ENCODE results near the gene FAM20C.

Gene FAM20C

DNA sequence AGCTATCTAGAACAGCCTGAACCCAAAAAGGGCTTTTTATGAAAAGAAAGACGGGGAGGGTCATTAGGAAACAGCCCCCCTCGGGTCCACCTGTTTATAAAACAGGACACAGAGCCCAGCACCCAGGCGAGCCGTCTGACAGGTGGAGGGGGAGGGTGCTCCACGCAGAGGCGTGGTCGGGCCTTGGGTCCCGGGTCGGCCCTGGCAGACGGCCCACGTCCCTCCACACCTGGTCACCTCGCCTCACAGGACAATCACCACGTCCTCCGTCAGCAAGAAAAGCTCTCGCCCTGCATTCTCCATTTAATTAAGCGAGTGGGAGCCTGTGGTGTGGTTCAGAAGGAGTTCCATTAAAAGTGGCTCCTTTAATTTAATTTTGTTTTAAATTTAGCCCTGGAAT, 55.3 kb downstream of the FAM20C start:
- no peak for DNase-seq

DNA sequence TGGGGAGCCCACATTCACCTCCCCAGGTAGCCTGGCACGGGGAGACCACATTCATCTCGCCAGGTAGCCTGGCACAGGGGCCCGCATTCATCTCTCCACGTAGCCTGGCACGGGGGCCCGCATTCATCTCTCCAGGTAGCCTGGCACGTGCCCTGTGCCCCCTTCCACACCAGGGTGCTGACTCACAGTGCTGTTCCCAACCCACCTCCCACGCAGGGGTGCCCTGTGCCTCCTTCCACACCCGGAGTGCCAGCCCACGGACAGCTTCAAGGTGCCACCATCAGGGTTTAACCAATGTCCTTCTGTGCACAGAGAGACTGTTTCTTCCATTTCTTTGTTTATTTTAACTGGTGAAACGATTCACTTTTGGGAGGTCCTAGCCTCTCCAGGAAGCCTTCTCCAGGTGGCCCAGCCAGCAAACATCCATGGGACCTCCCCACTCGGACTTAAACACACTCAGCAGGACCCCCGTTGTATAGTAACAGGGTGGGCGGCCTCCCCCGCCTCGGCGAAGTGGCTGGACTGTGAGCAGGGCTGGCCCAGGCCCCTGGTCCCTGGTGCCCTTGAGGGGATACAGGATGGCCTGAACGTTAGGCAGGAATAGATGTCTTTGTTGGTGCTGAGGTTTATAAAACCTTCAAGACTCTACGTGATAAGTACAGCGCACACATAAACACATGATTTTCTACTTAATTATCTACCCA, 56.5 kb downstream of the FAM20C start:
- DNase-seq: no peak

DNA sequence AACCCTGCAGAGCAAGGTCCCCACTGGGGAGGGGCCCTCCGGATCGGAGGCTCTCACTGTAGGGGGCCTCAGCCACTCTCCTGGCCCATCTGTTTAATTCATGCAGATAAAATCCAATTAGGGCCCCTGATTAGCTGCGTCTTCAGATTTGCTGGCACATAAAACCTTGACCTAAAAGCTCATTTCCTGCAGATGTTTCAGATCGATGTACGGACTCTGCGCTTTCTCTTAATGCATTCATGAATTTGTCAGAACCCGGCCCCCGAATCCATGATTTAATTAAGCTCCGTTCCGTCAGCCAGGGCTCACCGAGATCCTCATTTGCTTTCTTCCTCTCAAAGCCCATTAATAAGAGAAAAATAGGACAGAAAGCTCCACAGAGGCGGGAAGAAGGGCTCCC, 57.6 kb downstream of the FAM20C start:
- DNase-seq: no peak

DNA sequence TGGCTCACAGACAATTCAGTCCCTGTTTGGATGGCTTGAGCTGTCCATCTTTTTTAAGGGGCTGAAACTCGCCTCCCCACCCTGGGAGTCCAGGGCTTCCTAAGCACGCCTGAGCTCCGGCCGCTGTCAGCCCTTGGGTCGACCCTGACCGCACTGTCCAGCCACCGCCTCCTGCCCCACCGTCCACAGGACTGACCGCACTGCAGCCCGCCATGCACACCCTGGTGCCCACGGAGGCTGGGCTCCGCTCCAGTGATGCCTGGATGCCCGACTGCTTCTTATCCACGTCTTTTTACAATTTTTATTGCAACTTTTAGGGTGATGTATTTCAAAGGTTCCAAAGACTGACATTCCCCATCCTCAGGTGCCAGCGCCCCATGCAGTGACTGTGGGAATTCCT, 58.2 kb downstream of the FAM20C start:
- DNase-seq: no peak

DNA sequence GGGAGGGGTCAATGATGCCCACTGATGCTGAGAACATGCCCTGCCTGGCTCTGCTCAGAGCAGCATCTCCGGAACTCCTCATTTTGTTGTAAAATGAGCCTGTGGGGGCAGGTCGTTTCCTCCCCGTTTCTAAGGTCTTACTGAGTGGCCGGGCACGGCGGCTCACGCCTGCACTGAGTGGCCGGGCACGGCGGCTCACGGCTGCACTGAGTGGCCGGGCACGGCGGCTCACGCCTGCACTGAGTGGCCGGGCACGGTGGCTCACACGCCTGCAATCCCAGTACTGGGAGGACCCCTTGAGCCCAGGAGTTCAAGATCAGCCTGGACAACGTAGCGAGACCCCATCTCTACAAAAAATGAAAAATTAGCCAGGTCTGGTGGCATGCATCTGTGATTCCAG, 58.6 kb downstream of the FAM20C start:
- no peak for DNase-seq

DNA sequence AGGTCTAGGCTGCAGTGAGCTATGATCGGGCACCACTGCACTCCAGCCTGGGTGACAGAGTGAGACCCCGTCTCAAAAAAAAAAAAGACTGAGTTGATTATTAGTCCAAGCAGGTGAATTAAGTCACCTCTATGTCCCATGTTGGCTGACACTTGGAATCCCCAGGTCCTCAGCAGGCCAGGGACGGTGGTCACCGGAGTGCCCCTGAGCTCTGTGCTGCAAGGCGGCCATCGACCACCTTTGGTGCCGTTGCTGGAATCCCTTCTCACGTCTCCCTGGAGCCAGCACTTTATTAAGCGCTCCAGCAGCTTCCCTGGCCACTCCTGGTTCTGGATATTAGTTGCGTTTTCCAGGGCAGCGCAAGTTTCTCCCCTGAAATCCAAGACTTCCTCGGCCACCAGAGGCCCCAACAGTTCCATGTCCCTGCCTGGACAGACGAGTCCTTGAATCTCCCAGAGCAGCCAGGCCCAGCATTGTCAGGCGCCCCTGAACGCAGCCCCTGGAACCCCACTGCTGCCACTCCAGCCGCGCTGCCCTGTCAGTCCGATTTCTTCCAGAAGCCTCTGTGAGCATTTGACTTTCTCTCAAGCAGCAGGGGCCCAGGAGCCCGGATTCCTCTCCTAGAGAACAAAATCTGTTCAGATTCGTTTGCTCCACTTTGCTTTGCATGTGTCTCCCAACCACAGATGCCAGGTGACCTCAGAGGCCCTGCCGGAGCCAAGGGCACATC, 59.2 kb downstream of the FAM20C start:
- DNase-seq: no peak

DNA sequence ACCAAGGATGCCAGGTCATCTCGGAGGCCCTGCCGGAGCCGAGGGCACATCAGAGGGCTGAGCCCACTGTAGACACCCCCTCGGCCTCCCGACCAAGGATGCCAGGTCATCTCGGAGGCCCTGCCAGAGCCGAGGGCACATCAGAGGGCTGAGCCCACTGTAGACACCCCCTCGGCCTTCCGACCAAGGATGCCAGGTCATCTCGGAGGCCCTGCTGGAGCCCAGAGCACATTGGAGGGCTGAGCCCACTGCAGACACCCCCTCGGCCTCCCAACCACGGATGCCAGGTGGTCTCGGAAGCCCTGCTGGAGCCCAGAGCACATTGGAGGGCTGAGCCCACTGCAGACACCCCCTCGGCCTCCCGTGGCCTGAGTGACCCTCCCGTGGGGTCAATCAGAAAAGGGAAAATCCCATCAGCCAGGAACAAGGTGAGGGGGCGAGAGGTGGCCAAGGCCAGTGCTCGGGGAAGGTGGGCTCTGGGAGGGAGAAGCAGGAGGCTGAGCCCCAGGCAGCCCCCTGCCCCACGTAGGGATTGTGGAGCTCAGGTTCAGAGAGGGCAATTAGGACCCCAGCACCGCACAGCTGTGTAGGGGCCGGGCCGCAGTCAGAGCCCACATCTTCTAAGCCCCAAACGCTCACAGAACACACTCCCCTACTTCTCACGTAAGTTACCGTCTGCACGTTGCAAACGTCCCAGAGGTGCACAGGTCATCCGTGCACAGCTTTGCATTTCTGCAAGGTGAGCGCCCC, 60.0 kb downstream of the FAM20C start:
- DNase-seq: no peak

DNA sequence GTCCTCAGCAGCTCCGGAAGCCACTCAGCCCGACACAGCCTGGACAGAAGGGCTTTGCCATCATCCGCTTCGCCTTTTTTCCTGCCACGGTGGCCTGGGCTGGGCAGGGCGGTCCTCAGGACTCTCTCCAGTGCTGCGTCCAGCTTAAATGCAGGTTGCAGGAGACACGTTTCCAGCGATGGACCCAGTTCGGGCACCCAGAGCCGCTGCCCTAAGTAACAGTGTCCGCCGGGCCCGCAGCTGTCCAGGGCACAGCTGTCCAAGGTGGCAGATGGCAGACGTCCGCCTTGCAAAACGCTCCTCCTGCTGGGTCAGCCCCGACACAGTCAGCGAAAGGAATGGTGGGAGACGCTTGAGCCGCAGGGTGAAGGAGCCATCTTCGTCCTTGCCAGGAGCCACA, 60.6 kb downstream of the FAM20C start:
- no peak for DNase-seq

DNA sequence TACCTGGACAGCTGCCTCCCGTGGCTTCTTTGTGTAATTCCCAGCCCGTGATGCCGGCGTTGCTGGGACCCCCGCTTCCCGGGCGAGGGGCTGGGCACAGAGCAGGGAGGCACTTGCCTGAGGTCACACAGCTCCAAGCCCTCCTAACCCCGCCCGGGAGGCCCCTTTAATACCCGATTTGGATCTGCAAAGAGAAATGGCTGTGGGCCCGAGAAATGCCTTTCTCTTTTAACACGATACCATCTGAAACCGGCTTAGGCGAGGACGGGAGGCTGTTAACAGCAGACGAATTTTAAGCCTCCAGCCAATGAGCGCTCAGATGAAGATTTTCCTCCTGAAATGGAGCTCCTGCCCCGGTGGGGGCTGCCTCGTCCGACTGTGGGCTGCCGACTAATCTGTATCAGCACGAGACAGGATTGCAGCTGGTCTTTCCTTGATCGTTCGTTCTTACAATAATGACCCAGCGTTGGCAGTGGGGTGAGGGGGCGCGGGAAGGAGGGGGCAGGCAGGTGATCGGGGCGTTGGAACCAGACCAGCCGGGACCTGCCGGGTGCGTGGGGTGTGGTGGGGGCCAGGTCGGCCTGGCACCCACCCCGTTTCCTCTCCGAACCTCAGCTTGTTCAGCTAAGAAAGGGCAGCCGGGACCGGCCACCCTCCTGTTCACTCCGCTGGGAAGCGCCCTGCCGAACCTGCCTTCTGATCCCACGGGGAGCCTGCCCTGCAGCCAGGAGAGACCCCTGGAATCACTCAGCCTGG, 61.4 kb downstream of the FAM20C start:
- no peak for DNase-seq

DNA sequence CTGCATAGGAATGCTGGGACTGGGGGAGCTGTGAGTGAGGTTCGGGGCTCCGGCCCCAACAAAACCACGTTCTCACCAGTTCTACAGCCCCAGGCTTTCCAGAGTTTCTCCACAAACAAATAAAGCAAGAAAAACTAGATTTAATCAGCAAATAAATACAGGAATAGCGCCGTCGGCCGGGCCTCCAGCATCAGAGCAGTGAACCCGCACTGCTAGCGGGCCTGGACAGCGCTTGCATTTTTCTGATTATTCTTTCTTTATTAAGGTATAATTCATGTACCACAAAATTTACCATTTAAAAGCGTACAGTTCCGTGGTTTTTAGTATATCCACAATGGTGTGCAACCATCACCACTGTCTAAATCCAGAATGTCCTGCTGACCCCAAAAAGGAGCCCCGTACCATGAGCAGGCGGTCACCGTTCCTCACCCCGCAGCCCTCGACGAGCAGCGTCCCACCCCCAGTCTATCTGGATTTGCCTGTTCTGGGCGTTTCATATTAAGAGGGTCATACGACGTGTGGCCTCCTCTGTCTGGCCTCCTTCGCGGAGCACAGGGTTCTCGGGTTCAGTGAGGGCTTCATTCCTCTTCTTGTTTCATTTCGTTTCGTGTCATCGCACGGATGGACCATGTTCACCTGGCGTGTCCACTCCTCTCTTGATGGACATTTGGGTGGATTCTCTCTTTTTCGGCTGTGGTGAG, 62.1 kb downstream of the FAM20C start:
- DNase-seq: no peak

DNA sequence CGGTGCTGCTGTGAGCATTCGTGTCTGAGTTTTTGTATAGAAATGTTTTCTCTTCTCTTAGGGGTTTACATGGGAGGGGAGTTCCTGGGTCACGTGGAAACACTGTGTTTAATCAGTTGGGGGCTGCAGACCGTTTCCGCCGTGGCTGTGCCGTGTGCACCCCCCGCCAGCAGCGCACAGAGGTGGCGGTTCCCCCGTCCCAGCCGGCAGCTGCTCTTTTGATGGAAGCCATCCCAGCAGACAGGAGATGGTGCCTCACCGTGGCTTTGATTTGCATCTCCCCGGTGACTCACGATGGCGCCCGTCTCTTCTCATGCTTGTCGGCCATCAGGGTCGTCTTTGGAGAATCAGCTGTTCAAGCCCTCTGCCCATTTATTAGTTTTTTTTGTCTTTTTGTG, 62.7 kb downstream of the FAM20C start:
- DNase-seq: no peak

DNA sequence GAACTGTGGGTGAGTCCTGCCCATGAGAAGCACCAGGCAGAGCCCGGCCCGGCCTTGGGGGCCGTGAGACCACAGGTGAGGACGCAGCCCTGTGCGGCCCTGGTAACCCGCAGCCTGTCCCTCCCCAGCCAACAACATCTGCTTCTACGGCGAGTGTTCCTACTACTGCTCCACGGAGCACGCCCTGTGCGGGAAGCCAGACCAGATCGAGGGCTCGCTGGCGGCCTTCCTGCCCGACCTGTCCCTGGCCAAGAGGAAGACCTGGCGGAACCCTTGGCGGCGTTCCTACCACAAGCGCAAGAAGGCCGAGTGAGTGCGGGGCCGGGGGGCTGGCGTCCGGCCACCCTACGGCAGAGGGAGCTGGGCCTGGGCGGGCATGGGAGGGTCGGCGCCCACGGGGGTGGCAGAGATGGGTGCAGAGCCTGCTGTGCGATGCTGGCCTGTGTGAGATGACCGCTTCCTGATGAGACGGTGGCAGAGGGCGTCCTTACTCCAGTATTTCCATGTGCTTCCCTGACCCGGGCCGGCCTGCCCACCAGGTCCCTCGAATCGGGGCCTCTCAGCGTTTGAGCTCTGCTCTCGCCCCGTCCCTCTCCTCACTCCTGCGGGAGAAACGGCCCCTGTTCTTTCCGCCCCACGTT, 63.5 kb downstream of the FAM20C start:
- no peak for DNase-seq

DNA sequence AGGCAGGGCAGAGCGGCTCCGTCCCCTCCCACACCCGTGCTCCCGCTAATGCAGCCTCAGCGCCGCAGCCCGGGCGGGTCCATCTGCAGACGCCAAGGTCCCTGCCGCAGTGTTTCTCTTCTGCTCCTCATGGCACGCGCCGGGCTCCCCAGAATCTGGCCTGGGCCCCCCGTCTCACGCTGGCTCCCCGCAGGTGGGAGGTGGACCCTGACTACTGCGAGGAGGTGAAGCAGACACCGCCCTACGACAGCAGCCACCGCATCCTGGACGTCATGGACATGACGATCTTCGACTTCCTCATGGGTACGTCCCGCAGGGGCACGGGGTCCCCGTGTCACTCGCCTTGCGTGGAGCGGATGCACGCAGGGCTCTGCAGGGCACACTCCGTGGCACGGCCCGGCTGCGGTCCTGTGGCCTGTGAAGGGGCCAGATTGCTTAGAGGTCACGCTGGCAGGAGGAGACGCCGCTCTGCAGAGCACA, 64.1 kb downstream of the FAM20C start:
- DNase-seq: no peak

DNA sequence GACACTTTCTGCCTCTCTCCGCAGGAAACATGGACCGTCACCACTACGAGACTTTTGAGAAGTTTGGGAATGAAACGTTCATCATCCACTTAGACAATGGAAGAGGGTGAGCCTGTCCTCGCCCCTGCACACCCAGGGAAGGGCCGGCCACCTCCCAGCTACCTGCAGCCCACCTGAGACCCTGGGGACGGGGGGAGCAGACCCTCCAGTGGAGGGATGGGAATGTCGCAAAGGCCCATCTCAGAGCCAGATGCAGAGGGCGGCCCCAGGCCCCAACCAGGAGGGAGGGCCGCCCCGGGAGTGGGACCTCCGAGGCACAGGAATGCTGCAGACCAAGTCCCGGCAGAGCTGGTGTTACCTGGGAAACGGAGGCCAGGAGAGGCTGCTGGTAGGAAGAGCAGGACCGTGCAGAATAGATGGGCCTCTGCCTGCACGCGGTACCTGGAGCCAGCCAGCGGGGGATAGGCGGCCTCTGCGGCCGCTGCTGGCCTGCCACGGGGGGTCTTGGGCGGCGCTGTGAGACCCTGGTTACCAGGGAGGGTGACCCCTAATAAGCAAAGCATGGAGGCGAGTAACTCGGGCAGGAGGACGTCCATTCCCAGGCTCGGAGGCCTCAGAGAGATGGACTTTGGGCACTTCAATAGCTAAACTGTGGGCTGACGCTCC, 64.7 kb downstream of the FAM20C start:
- no peak for DNase-seq

DNA sequence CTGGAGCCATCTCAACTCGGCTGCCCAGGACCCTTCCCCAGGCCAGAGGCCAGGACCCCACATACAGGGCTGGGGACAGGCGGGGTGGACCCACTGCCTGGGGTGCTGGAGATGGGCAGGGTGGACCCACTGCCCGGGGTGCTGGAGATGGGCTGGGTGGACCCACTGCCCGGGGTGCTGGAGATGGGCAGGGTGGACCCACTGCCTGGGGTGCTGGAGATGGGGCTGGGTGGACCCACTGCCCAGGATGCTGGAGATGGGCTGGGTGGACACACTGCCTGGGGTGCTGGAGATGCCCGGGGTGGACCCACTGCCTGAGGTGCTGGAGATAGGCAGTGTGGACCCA, 65.2 kb downstream of the FAM20C start:
- no peak for DNase-seq

DNA sequence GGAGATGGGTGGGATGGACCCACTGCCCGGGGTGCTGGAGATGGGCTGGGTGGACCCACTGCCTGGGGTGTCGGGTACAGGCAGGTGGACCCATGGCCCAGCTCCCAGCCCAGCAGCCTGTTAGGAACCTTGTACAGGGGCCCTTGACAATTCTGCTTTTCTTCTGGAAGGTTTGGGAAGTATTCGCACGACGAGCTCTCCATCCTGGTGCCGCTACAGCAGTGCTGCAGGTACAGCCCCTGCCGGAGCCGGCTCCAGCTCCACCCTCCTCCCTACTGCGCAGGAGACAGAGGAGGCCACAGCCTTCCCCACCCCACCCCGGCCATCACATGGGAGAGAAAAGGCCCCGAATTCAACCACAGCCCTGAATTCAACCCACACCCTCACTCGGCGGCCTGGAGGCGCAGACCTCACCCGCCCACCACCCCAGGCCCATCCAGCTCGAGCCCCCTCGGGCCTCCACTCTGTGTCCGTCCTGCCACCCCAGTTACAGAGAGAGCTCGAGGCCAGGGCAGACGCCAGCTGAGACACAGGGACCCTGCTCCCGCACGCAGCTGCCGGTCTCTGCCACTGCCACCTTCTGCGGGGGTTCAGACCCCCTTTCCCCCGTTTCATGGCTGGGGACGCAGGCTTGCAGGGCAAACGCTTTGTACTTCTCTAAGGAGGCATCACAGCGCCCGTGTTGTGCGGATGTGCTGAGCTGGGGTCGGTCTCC, 66.3 kb downstream of the FAM20C start:
- DNase-seq: no peak

DNA sequence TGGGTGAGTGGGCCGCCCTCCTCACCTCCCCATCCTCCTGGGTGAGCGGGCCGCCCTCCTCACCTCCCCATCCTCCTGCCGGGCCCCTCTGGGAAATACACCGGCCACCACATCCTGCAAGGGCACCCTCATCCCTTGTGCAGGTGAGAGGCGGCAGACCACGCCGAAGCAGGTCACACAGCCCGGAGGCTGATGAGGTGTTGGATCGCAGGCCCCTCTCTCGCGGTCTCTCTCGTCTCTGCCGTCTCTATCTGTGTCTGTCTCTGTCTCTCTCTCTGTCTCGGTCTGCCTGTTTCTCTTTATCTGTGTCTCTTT, 66.8 kb downstream of the FAM20C start:
- no peak for DNase-seq

DNA sequence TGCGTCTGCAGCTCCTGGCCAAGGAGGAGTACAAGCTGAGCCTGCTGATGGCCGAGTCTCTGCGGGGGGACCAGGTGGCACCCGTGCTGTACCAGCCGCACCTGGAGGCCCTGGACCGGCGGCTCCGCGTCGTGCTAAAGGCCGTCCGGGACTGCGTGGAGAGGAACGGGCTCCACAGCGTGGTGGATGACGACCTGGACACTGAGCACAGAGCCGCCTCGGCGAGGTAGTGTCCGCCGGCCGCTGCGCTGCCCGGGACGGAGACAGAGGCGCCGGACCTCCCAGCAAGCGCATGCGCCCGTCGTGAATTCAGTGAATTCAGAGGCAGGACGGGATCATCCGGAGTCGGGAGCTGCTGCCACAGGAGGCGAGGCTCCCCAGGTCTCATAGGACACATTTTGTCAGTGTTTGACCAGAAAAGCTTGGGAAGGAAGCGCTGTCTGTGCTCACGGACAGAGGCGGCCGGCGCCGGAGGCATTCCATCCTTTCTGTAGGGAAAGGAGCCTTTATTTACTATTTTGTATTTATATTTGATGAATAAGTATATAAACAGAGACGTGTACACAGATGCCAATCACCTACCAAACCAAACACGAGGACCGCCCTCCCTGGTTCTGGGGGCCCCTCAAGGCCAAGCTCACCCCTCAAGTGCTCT, 67.5 kb downstream of the FAM20C start:
- no peak for DNase-seq

DNA sequence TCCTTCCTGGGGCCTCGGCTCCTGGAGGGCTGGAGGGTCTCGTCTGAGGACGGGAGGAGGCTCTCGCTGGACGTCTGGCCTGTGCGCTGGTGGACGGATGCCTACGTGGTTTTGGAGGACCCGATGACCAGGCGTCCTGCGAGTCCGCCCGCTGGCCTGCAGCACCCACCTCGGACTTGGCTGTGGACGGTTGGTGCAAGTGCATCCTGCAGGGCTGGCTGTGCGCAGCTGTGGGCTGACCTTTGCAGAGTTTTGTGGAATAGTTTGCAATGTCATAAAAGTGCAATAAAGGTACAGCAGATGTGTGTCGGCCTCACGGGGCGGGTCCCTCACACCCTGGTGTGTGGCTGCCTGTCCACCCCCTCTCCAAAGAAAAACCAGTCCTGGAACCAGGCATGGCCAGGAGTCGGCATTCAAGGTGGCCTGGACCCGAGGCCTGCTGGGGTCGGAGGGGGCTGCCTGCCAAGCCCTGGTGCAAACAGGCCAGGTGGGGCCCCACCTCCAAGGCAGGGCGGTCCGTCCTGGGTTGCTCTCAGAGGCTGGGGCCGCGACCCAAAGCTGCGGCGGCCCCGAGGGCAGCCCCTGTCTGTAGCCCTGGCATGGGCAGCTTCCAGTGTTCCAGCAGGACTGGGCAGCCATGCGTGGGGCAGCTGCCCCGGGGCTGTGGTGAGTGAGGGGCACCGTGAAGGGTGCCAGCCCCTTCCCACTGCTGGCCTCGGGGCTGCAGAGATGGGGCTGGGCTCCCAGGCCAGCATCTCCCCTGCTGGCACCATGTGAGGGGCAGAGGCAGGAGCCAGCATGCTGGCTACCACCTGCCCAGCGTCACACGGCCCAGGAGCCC, 68.3 kb downstream of the FAM20C start:
- DNase-seq: no peak

All from suppressor macrophage treated with lipopolysaccharide for 4 hours (primary cell).